ENCODE results near the gene FN1.

GRCh38 chr2:215390550-215390913, 45.3 kb downstream of the FN1 start:
- no peak for TF ChIP-seq CTCF (IDR thresholded peaks at IDR 0.05)
- TF ChIP-seq EP300 (IDR thresholded peaks at IDR 0.05; ENCODE audit: low read depth), result no peak
- no peak for TF ChIP-seq POLR2A (IDR thresholded peaks at IDR 0.05)

All from transverse colon (tissue), 3 donors.